SU-DHL-6 (cell line): ENCODE measurements around the gene DNAJA4.

ENCODE experiments used
- H2AFZ ChIP-seq: fragments of 200-600 bp; sonication (generic); 2 replicates; pipeline ENCODE4 v1.6.1; 2014; ENCODE audit warnings: low read depth, mild to moderate bottlenecking, moderate library complexity, mixed read lengths, antibody characterized with exemption, low read length; ENCODE audit not compliant: severe bottlenecking
- H3F3A ChIP-seq: fragments of 200-600 bp; shearing (Covaris generic); 2 replicates; pipeline ENCODE4 v1.6.0; 2016; ENCODE audit warnings: antibody characterized with exemption, mild to moderate bottlenecking; ENCODE audit not compliant: insufficient read depth
- H3K27ac ChIP-seq: fragments of 200-600 bp; sonication (generic); 2 replicates; pipeline ENCODE4 v1.5.1; 2016; ENCODE audit warnings: low read depth, mild to moderate bottlenecking, low read length, moderate library complexity, mixed read lengths
- H3K27me3 ChIP-seq: fragments of 200-600 bp; sonication (generic), shearing (Covaris generic); 2 replicates; pipeline ENCODE4 v1.6.0; 2014; ENCODE audit warnings: mild to moderate bottlenecking, low read length
- H3K36me3 ChIP-seq: fragments of 200-600 bp; sonication (generic); 2 replicates; pipeline ENCODE4 v1.6.1; 2014; ENCODE audit warnings: mild to moderate bottlenecking, low read length, mixed read lengths
- H3K4me2 ChIP-seq: fragments of 300-600, 200-600 bp; shearing (Covaris generic), sonication (generic); 2 replicates; pipeline ENCODE4 v1.6.0; 2014; ENCODE audit warnings: low read length, low read depth, mild to moderate bottlenecking; ENCODE audit not compliant: poor library complexity, severe bottlenecking
- H3K4me3 ChIP-seq: fragments of 200-600 bp; sonication (generic); 2 replicates; pipeline ENCODE4 v1.5.1; 2014; ENCODE audit warnings: antibody characterized with exemption, low read length, mild to moderate bottlenecking, mixed read lengths; ENCODE audit not compliant: insufficient read depth, poor library complexity, severe bottlenecking
- H3K79me2 ChIP-seq: fragments of 200-600 bp; sonication (generic); 2 replicates; pipeline ENCODE4 v1.6.1; 2014; ENCODE audit warnings: mild to moderate bottlenecking, low read length, moderate library complexity; ENCODE audit not compliant: insufficient read depth
- H3K9ac ChIP-seq: fragments of 200-600 bp; sonication (generic); 2 replicates; pipeline ENCODE4 v1.7.0; 2014; ENCODE audit warnings: mild to moderate bottlenecking, low read length
- H3K9me2 ChIP-seq: fragments of 200-600 bp; sonication (generic); replicated peaks from 2 replicates; pipeline ENCODE4 v1.6.1; 2014; ENCODE audit warnings: low read length; ENCODE audit not compliant: insufficient read depth
- H3K9me3 ChIP-seq: fragments of 200-600 bp; sonication (generic); 2 replicates; pipeline ENCODE4 v1.6.1; 2014; ENCODE audit warnings: low read length, mixed read lengths; ENCODE audit not compliant: insufficient read depth
- H4K20me1 ChIP-seq: fragments of 200-600 bp; sonication (generic); 2 replicates; pipeline ENCODE4 v1.6.1; 2014; ENCODE audit warnings: low read depth, mild to moderate bottlenecking, antibody characterized with exemption, low read length, moderate library complexity, mixed read lengths
- CTCF ChIP-seq: fragments of 200-600 bp; sonication (generic); IDR thresholded peaks from one replicate; pipeline ENCODE4 v1.5.1; 2017; ENCODE audit warnings: antibody characterized with exemption, mild to moderate bottlenecking, low read length, moderate library complexity; ENCODE audit not compliant: insufficient read depth, poor library complexity, severe bottlenecking
- EZH2phosphoT487 ChIP-seq: fragments of 200-600 bp; sonication (generic), shearing (Covaris generic); conservative IDR thresholded peaks from 2 replicates; pipeline ENCODE4 v1.6.1; 2018; ENCODE audit warnings: mild to moderate bottlenecking, antibody characterized with exemption, low read length, moderate library complexity, mixed read lengths

DNAJA4 gene

GRCh38 chr15:78304216-78305066, 40.1 kb downstream of the DNAJA4 start:
- no peak overlapping the region for H3K27ac ChIP-seq
- no peaks in the 10 kb centered on the region for H4K20me1 ChIP-seq
- no peaks in the 10 kb centered on the region for H3K9me3 ChIP-seq
- H3K4me3 ChIP-seq, result no peak overlapping the region
- no peaks in the 10 kb centered on the region for H3K79me2 ChIP-seq
- H3F3A ChIP-seq, result no peaks in the 10 kb centered on the region
- H3K9ac ChIP-seq, result no peak overlapping the region
- H3K9me2 ChIP-seq, result no peaks in the 10 kb centered on the region
- no peaks in the 10 kb centered on the region for H3K27me3 ChIP-seq
- no peak for TF ChIP-seq EZH2phosphoT487
- no peak for TF ChIP-seq CTCF
- H2AFZ ChIP-seq, result no peak overlapping the region
- H3K36me3 ChIP-seq, result no peaks in the 10 kb centered on the region
- no peak overlapping the region for H3K4me2 ChIP-seq

- no peak overlapping the region for H3K9ac ChIP-seq
- no peaks in the 10 kb centered on the region for H3K9me2 ChIP-seq
- TF ChIP-seq EZH2phosphoT487 (no peak), CTCF (no peak)
- H3K4me3 ChIP-seq, result no peak overlapping the region
- no peaks in the 10 kb centered on the region for H3K36me3 ChIP-seq
- H3K27ac ChIP-seq, result no peak overlapping the region
- H3K27me3 ChIP-seq, result no peaks in the 10 kb centered on the region
- H3K79me2 ChIP-seq, result no peaks in the 10 kb centered on the region
- H2AFZ ChIP-seq, result no peak overlapping the region
- H4K20me1 ChIP-seq, result no peaks in the 10 kb centered on the region
- H3F3A ChIP-seq, result no peaks in the 10 kb centered on the region
- no peaks in the 10 kb centered on the region for H3K9me3 ChIP-seq
- no peak overlapping the region for H3K4me2 ChIP-seq
These were observed 41.9 kb downstream of the DNAJA4 start for GRCh38 chr15:78306176-78306774.

- H3K9me3 ChIP-seq, result no peaks in the 10 kb centered on the region
- no peaks in the 10 kb centered on the region for H4K20me1 ChIP-seq
- no peaks in the 10 kb centered on the region for H3K27me3 ChIP-seq
- H3K4me3 ChIP-seq, result no peak overlapping the region
- H3K4me2 ChIP-seq, result no peak overlapping the region
- no peaks in the 10 kb centered on the region for H3K79me2 ChIP-seq
- no peak overlapping the region for H3K27ac ChIP-seq
- TF ChIP-seq EZH2phosphoT487 (no peak), CTCF (no peak)
- no peaks in the 10 kb centered on the region for H3F3A ChIP-seq
- no peak overlapping the region for H3K9ac ChIP-seq
- no peaks in the 10 kb centered on the region for H3K9me2 ChIP-seq
- no peaks in the 10 kb centered on the region for H3K36me3 ChIP-seq
- no peak overlapping the region for H2AFZ ChIP-seq
These were observed 43.6 kb downstream of the DNAJA4 start for GRCh38 chr15:78307976-78308375.
